K562 (cell line): ENCODE results near the gene GEN1.

ENCODE experiments used
- BRF2 ChIP-seq: IDR thresholded peaks from 3 replicates; pipeline ENCODE4 v1.6.1; 2011; ENCODE audit warnings: borderline replicate concordance, mild to moderate bottlenecking; ENCODE audit not compliant: insufficient read length, insufficient read depth
- FUS ChIP-seq: fragments of 200-400 bp; formaldehyde crosslinking; optimal IDR thresholded peaks from 2 replicates; pipeline ENCODE3; 2017; ENCODE audit warnings: low read depth, low read length
- HCFC1 ChIP-seq: IDR thresholded peaks from 2 replicates; pipeline ENCODE4 v1.6.1; 2012; ENCODE audit warnings: low read depth, low read length, improper control_type of control experiment
- MECOM ChIP-seq: fragments of 250-450 bp; sonication (Bioruptor Pico); IDR thresholded peaks from 2 replicates; pipeline ENCODE4 v1.8.0; 2022; ENCODE audit warnings: inconsistent platforms
- NR3C1 ChIP-seq: sonication (generic); formaldehyde crosslinking; IDR thresholded peaks from 2 replicates; pipeline ENCODE4 v1.8.1; 2022; ENCODE audit warnings: missing genetic modification reagents
- POLR2A ChIP-seq: fragments of 450-650 bp; conservative IDR thresholded peaks from 2 replicates; pipeline ENCODE4 v1.6.1; 2016
- POLR2AphosphoS5 ChIP-seq: IDR thresholded peaks from 2 replicates; pipeline ENCODE4 v1.6.1; 2011; ENCODE audit warnings: mild to moderate bottlenecking, low read depth, low read length, moderate library complexity; ENCODE audit not compliant: control insufficient read depth, insufficient read depth
- TBL1XR1 ChIP-seq, 2 experiments: IDR thresholded peaks; 2 replicates each; pipeline ENCODE4 v1.6.1; 2012; ENCODE audit warnings: improper control_type of control experiment in 2 of 2, low read length in 2 of 2, mild to moderate bottlenecking in 1 of 2
- TCF7L2 ChIP-seq: fragments of 150-350 bp; IDR thresholded peaks from 2 replicates; pipeline ENCODE4 v1.6.1; 2016; ENCODE audit warnings: low read depth, mild to moderate bottlenecking, low read length, moderate library complexity
- ZKSCAN1 ChIP-seq: fragments of 150-350 bp; IDR thresholded peaks from 2 replicates; pipeline ENCODE4 v1.6.1; 2016; ENCODE audit warnings: low read depth, low read length
- ZNF23 ChIP-seq: fragments of 250-450 bp; sonication (Bioruptor Pico); IDR thresholded peaks from 2 replicates; pipeline ENCODE4 v1.4.0; 2020; ENCODE audit warnings: mild to moderate bottlenecking
- ZNF384 ChIP-seq: IDR thresholded peaks from 2 replicates; pipeline ENCODE4 v1.6.1; 2012; ENCODE audit warnings: low read depth, low read length, improper control_type of control experiment
- TF ChIP-seq, protein P1 (sequence below), 3 experiments: IDR thresholded peaks in 2 of 3; conservative IDR thresholded peaks in 1 of 3; 2 replicates each; pipeline ENCODE4 v1.5.1; 2011 to 2012; ENCODE audit warnings: low read length in 3 of 3, mild to moderate bottlenecking in 3 of 3, control low read depth in 2 of 3, improper control_type of control experiment in 1 of 3, inconsistent platforms in 1 of 3, low read depth in 1 of 3, mixed read lengths in 1 of 3, moderate library complexity in 1 of 3; ENCODE audit not compliant: insufficient read depth in 2 of 3
- TF ChIP-seq, protein P2 (sequence below): fragments of 450-650 bp; formaldehyde crosslinking; IDR thresholded peaks from 2 replicates; pipeline ENCODE4 v1.4.0; 2020; ENCODE audit warnings: mild to moderate bottlenecking, mixed read lengths

- TF ChIP-seq HCFC1 (no peak), NR3C1 (no peak), POLR2A (no peak), ZNF23 (no peak), FUS (no peak), POLR2AphosphoS5 (no peak), MECOM (no peak), ZNF384 (no peak), ZKSCAN1 (no peak), TCF7L2 (no peak), TBL1XR1 (IDR thresholded peaks at IDR 0.05; ENCODE audit: low read length in 2 of 2) (no peak), BRF2 (no peak)
- TF ChIP-seq, protein P1, sequence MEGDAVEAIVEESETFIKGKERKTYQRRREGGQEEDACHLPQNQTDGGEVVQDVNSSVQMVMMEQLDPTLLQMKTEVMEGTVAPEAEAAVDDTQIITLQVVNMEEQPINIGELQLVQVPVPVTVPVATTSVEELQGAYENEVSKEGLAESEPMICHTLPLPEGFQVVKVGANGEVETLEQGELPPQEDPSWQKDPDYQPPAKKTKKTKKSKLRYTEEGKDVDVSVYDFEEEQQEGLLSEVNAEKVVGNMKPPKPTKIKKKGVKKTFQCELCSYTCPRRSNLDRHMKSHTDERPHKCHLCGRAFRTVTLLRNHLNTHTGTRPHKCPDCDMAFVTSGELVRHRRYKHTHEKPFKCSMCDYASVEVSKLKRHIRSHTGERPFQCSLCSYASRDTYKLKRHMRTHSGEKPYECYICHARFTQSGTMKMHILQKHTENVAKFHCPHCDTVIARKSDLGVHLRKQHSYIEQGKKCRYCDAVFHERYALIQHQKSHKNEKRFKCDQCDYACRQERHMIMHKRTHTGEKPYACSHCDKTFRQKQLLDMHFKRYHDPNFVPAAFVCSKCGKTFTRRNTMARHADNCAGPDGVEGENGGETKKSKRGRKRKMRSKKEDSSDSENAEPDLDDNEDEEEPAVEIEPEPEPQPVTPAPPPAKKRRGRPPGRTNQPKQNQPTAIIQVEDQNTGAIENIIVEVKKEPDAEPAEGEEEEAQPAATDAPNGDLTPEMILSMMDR (IDR thresholded peaks at IDR 0.05 in 2 of 3, conservative IDR thresholded peaks at IDR 0.05 in 1 of 3; ENCODE audit: insufficient read depth in 2 of 3, low read depth in 1 of 3, low read length in 3 of 3): no peak
- TF ChIP-seq, protein P2, sequence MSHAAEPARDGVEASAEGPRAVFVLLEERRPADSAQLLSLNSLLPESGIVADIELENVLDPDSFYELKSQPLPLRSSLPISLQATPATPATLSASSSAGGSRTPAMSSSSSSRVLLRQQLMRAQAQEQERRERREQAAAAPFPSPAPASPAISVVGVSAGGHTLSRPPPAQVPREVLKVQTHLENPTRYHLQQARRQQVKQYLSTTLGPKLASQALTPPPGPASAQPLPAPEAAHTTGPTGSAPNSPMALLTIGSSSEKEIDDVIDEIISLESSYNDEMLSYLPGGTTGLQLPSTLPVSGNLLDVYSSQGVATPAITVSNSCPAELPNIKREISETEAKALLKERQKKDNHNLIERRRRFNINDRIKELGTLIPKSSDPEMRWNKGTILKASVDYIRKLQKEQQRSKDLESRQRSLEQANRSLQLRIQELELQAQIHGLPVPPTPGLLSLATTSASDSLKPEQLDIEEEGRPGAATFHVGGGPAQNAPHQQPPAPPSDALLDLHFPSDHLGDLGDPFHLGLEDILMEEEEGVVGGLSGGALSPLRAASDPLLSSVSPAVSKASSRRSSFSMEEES (CRISPR knock-in tag): no peak
Measured at GRCh38 chr2:17805717-17806363, 51.9 kb downstream of the GEN1 start.
